HepG2 (cell line): ENCODE results near the gene VPS9D1. TPM values are rescaled to one million over a fixed set of nuclear protein-coding genes. Genes with fewer than 3 reads are reported as not detected.

ENCODE experiments used
- ATAC-seq: fragments of 200-7000 bp; cut with Tn5 transposase; 3 replicates; pipeline ENCODE4 v1.9.1; 2020; ENCODE audit warnings: mild to moderate bottlenecking, moderate library complexity
- BruUV-seq: library from RNA; stranded (reverse); fragments of 400-500 nt; replicated peaks from 2 replicates; lab custom pipeline; 2021; lab: Mats Ljungman, UMichigan
- CTCF ChIA-PET: fragments of 300-600 bp; formaldehyde crosslinking; extraction: SDS; loops from one replicate; lab custom pipeline; 2021; ENCODE audit warnings: low total read pairs, inconsistent platforms, low intra/inter-chr PET ratio; lab: Yijun Ruan, JAX
- POLR2A ChIA-PET: fragments of 350-600 bp; sonication (Branson Sonifier 250); formaldehyde crosslinking; loops from one replicate; lab custom pipeline; 2020; ENCODE audit warnings: antibody characterized with exemption, inconsistent platforms; lab: Yijun Ruan, JAX
- DNase-seq: peaks from one replicate; pipeline ENCODE4 v3.0.0-alpha.2; 2015; ENCODE audit warnings: low spot score
- FAIRE-seq: peaks from 3 replicates; lab custom pipeline; 2011; peaks lifted over from hg19 to GRCh38; lab: Jason Lieb, UNC
- H2AFZ ChIP-seq: one replicate; pipeline ENCODE4 v1.6.1; 2011; ENCODE audit warnings: low read length, inconsistent platforms
- H3K27ac ChIP-seq: fragments of 300-600 bp; 3 replicates; pipeline ENCODE4 v1.8.0; 2011; ENCODE audit warnings: mixed run types, mild to moderate bottlenecking, mixed read lengths, low read length, inconsistent platforms; ENCODE audit not compliant: insufficient read depth; ENCODE audit errors: extremely low read length
- H3K27me3 ChIP-seq, 2 experiments: fragments of 200-600 bp in 1 of 2; 2 replicates in 1 of 2; 3 replicates in 1 of 2; pipeline versions ENCODE4 v1.6.0 to v1.8.0; 2011; ENCODE audit warnings: low read length in 2 of 2, mild to moderate bottlenecking in 2 of 2, moderate library complexity in 2 of 2, inconsistent platforms in 1 of 2; ENCODE audit not compliant: insufficient read depth in 2 of 2, control insufficient read depth in 1 of 2
- H3K36me3 ChIP-seq, 2 experiments: fragments of 200-600 bp in 1 of 2; replicated peaks in 1 of 2; 2 replicates in 1 of 2; 3 replicates in 1 of 2; pipeline versions ENCODE4 v1.5.1 to v1.8.0; 2011; ENCODE audit warnings: low read length in 2 of 2, inconsistent platforms in 1 of 2; ENCODE audit not compliant: insufficient read depth in 2 of 2, control insufficient read depth in 1 of 2
- H3K4me1 ChIP-seq: 2 replicates; pipeline ENCODE4 v1.5.1; 2012; ENCODE audit warnings: low read length, inconsistent platforms; ENCODE audit not compliant: insufficient read depth
- H3K4me2 ChIP-seq: 2 replicates; pipeline ENCODE4 v1.6.0; 2011; ENCODE audit warnings: low read depth, low read length, inconsistent platforms
- H3K4me3 ChIP-seq, 3 experiments: fragments of 200-600 bp in 1 of 3; sonication (generic), shearing (Covaris generic) in 1 of 3; replicated peaks in 1 of 3; 2 replicates each; pipeline ENCODE4 v1.5.1; 2011 to 2016; ENCODE audit warnings: low read length in 3 of 3, inconsistent platforms in 2 of 3, low read depth in 2 of 3, mild to moderate bottlenecking in 2 of 3, control low read depth in 1 of 3, mixed read lengths in 1 of 3; ENCODE audit not compliant: insufficient read depth in 1 of 3
- H3K79me2 ChIP-seq: one replicate; pipeline ENCODE4 v1.6.1; 2011; ENCODE audit warnings: low read length, inconsistent platforms; ENCODE audit not compliant: insufficient read depth
- H3K9ac ChIP-seq: 2 replicates; pipeline ENCODE4 v1.6.0; 2011; ENCODE audit warnings: mild to moderate bottlenecking, low read depth, low read length, inconsistent platforms; ENCODE audit not compliant: insufficient read depth
- H3K9me3 ChIP-seq: 2 replicates; pipeline ENCODE4 v1.5.1; 2012; ENCODE audit warnings: mild to moderate bottlenecking, low read length
- H4K20me1 ChIP-seq: 2 replicates; pipeline ENCODE4 v1.6.0; 2011; ENCODE audit warnings: inconsistent platforms, mild to moderate bottlenecking, low read length, moderate library complexity; ENCODE audit not compliant: insufficient read depth
- ATM ChIP-seq: fragments of 450-650 bp; IDR thresholded peaks from 2 replicates; pipeline ENCODE4 v1.7.1; 2017; ENCODE audit warnings: mild to moderate bottlenecking, borderline replicate concordance
- BORCS8-MEF2B ChIP-seq: sonication (generic); formaldehyde crosslinking; IDR thresholded peaks from 2 replicates; pipeline ENCODE4 v1.8.0; 2022; ENCODE audit warnings: mild to moderate bottlenecking, missing genetic modification reagents
- FUBP1 ChIP-seq: sonication (generic); formaldehyde crosslinking; IDR thresholded peaks from 2 replicates; pipeline ENCODE4 v1.5.1; 2020; ENCODE audit warnings: missing genetic modification reagents, mild to moderate bottlenecking, borderline replicate concordance
- HMGXB4 ChIP-seq, 2 experiments: sonication (generic) in 1 of 2; formaldehyde crosslinking in 1 of 2; IDR thresholded peaks; 2 replicates each; pipeline versions ENCODE4 v1.4.0 to v1.6.1; 2018 to 2020; ENCODE audit warnings: missing genetic modification reagents in 2 of 2, borderline replicate concordance in 1 of 2, low read depth in 1 of 2, mild to moderate bottlenecking in 1 of 2, missing biosample characterization in 1 of 2
- HOXA9 ChIP-seq: sonication (generic); formaldehyde crosslinking; IDR thresholded peaks from 2 replicates; pipeline ENCODE4 v1.8.1; 2022; ENCODE audit warnings: missing genetic modification reagents, mild to moderate bottlenecking, moderate library complexity, borderline replicate concordance
- LCORL ChIP-seq, 2 experiments: fragments of 450-650 bp in 1 of 2; sonication (generic) in 1 of 2; formaldehyde crosslinking in 1 of 2; IDR thresholded peaks; 2 replicates each; pipeline versions ENCODE4 v1.5.0 to v1.6.1; 2017 to 2020; ENCODE audit warnings: antibody characterized with exemption in 1 of 2, missing genetic modification reagents in 1 of 2
- NCOA2 ChIP-seq: sonication (generic); formaldehyde crosslinking; IDR thresholded peaks from 2 replicates; pipeline ENCODE4 v1.8.0; 2022; ENCODE audit warnings: inconsistent platforms
- NFE2L2 ChIP-seq: fragments of 150-350 bp; IDR thresholded peaks from 2 replicates; pipeline ENCODE4 v1.6.1; 2014; ENCODE audit warnings: low read length
- NR0B2 ChIP-seq: sonication (generic); formaldehyde crosslinking; IDR thresholded peaks from 2 replicates; pipeline ENCODE4 v1.4.0; 2020; ENCODE audit warnings: mild to moderate bottlenecking, missing genetic modification reagents
- POLR2AphosphoS5 ChIP-seq: IDR thresholded peaks from 2 replicates; pipeline ENCODE4 v1.6.1; 2012; ENCODE audit warnings: low read depth, low read length
- RBM22 ChIP-seq: fragments of 200-400 bp; formaldehyde crosslinking; optimal IDR thresholded peaks from 2 replicates; pipeline ENCODE3; 2017; ENCODE audit warnings: mild to moderate bottlenecking, low read length, moderate library complexity
- TP53 ChIP-seq: sonication (generic); formaldehyde crosslinking; conservative IDR thresholded peaks from 2 replicates; pipeline ENCODE4 v1.4.0; 2020; ENCODE audit warnings: missing genetic modification reagents
- ZFP82 ChIP-seq: sonication (generic); formaldehyde crosslinking; IDR thresholded peaks from 2 replicates; pipeline ENCODE4 v1.5.1; 2020; ENCODE audit warnings: mild to moderate bottlenecking, missing genetic modification reagents, borderline replicate concordance
- ZNF234 ChIP-seq: sonication (generic); formaldehyde crosslinking; conservative IDR thresholded peaks from 2 replicates; pipeline ENCODE4 v1.5.1; 2020; ENCODE audit warnings: mild to moderate bottlenecking, missing genetic modification reagents
- ZNF598 ChIP-seq: sonication (generic); formaldehyde crosslinking; IDR thresholded peaks from 2 replicates; pipeline ENCODE4 v1.5.1; 2020; ENCODE audit warnings: mild to moderate bottlenecking, missing genetic modification reagents, borderline replicate concordance
- WGBS: methylation state at CpG from one replicate; pipeline ENCODE4 v1.1.6; 2017; ENCODE audit warnings: low lambda C conversion rate; 5-methylcytosine and 5-hydroxymethylcytosine counted together
- in situ Hi-C: cut with HindIII; loops from 2 replicates; pipeline ENCODE4 v1.10.0; 2017; ENCODE audit warnings: low pct_unique_long_range_greater_than_20kb; ENCODE audit not compliant: extremely low pct_ligation_motif_present
- intact Hi-C: fragments of 100-400 bp; cut with micrococcal nuclease; formaldehyde crosslinking; loops from one replicate; pipeline ENCODE4 v1.10.0; 2022; ENCODE audit not compliant: unreplicated experiment
- polyA plus RNA-seq, 8 experiments: library from polyadenylated mRNA; depleted of rRNA in 3 of 8; stranded (reverse) in 7 of 8; unstranded in 1 of 8; fragments of >200 nt; fragmentation: Illumina TruSeq in 4 of 8; extraction: Trizol in 4 of 8; gene quantifications; 2 replicates each; pipeline versions ENCODE4 v1.2.1 to v1.2.3, GENCODE V29; 2011 to 2016; ENCODE audit warnings: low read depth in 4 of 8, missing spikeins in 1 of 8, mixed read lengths in 1 of 8; ENCODE audit not compliant: insufficient read depth in 1 of 8
- total RNA-seq, 5 experiments: library from RNA; depleted of rRNA; stranded (reverse); fragments of >200 nt; fragmentation: Illumina TruSeq; extraction: Trizol; gene quantifications; 2 replicates each; pipeline ENCODE4 v1.2.3, GENCODE V29; 2016; ENCODE audit warnings: low read depth in 1 of 5
- TF ChIP-seq, protein P1 (sequence below): sonication (generic); formaldehyde crosslinking; IDR thresholded peaks from 2 replicates; pipeline ENCODE4 v1.5.1; 2020; ENCODE audit warnings: missing genetic modification reagents, mild to moderate bottlenecking, borderline replicate concordance

The VPS9D1 gene
- total and polyA plus RNA-seq, 2 of the 13 experiments (the other 11 are each of a cell fraction or from before 2014, with no cell fraction given) = 10.1 to 13.2 TPM

DNA sequence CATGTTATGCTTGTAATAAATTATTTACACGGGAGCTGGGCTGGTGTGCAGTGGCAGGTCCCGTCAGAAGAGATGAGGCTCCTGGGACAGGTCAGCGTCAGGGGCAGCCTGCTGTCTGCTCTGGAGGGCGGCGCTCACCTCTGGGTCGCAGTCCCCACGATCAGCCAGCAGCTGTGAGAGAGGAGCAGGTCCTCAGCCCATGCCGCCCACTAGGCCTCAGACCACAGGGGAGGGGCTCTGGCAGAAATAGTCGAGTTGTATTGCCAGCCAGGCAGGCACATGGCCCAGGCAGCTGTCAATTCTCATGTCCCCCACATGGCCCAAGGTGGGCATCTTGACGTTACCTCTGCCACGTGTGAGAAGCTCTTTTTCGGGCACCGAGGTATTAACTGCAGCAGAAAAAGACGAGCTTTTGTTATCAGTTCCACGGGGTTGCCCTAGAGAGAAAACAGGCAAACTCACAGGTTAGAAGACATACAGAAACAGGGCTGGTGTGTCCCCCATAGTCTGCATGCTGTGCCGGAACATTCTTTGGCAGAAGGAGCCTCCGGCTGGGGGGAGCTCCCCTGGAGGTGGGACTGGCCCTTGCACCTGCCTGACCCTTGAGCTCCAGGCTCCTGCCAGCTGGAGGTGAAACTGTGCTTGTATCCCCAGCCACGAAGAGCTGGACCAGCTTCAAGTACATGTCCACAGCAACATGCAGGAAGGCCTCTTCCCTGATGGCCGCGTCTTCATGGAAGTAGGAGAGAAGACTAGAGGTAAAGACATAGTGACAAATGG lies 18.0 kb upstream of the VPS9D1 start:
- TSS peak; percentile 34 for BruUV-seq
- Histone ChIP-seq H3K4me2 (no peak overlapping the region), H3K36me3 (peaks cover 45 to 91% of the 10 kb centered on the region in 2 experiments), H3K27me3 (no peaks in the 10 kb centered on the region), H4K20me1 (no peaks in the 10 kb centered on the region), H3K79me2 (no peaks in the 10 kb centered on the region), H2AFZ (no peak overlapping the region), H3K4me1 (no peaks in the 10 kb centered on the region), H3K9me3 (no peaks in the 10 kb centered on the region), H3K4me3 (no peak overlapping the region), H3K27ac (no peak overlapping the region), H3K9ac (no peak overlapping the region)
- ATAC-seq = peak; percentile 36
- ChIA-PET POLR2A (interaction anchor here (1.0 to 2.0 kb wide), 2 partner anchors 33 to 39 kb away, joined by 4 read pairs; no protein-coding TSS in a partner anchor), CTCF (no interaction called here)
- intact Hi-C loops = no loop called here
- whole genome bisulfite sequencing = 94% methylated on average over 19 of the region's 20 CpGs
- no peak for DNase-seq
- no peak for FAIRE-seq
- in situ Hi-C loops = no loop called here
- no peak for TF ChIP-seq ZFP82 (CRISPR knock-in tag)
- 0 out of 2 replicates have a peak, but pooled peaks have one; percentile 17 for TF ChIP-seq POLR2AphosphoS5
- no peak for TF ChIP-seq HMGXB4 (CRISPR knock-in tag; IDR thresholded peaks at IDR 0.05; ENCODE audit: borderline replicate concordance in 1 of 2, low read depth in 1 of 2)
- no peak for TF ChIP-seq ZNF234 (CRISPR knock-in tag)
- no peak for TF ChIP-seq LCORL (IDR thresholded peaks at IDR 0.05)
- TF ChIP-seq LCORL (CRISPR knock-in tag; IDR thresholded peaks at IDR 0.05) = no peak
- no peak for TF ChIP-seq NCOA2
- no peak for TF ChIP-seq TP53
- TF ChIP-seq FUBP1 (CRISPR knock-in tag) = no peak
- TF ChIP-seq BORCS8-MEF2B (CRISPR knock-in tag) = no peak
- TF ChIP-seq, protein P1, sequence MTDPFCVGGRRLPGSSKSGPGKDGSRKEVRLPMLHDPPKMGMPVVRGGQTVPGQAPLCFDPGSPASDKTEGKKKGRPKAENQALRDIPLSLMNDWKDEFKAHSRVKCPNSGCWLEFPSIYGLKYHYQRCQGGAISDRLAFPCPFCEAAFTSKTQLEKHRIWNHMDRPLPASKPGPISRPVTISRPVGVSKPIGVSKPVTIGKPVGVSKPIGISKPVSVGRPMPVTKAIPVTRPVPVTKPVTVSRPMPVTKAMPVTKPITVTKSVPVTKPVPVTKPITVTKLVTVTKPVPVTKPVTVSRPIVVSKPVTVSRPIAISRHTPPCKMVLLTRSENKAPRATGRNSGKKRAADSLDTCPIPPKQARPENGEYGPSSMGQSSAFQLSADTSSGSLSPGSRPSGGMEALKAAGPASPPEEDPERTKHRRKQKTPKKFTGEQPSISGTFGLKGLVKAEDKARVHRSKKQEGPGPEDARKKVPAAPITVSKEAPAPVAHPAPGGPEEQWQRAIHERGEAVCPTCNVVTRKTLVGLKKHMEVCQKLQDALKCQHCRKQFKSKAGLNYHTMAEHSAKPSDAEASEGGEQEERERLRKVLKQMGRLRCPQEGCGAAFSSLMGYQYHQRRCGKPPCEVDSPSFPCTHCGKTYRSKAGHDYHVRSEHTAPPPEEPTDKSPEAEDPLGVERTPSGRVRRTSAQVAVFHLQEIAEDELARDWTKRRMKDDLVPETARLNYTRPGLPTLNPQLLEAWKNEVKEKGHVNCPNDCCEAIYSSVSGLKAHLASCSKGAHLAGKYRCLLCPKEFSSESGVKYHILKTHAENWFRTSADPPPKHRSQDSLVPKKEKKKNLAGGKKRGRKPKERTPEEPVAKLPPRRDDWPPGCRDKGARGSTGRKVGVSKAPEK (CRISPR knock-in tag) = no peak
- peak; percentile 9 for TF ChIP-seq RBM22
- TF ChIP-seq ZNF598 (CRISPR knock-in tag) = 0 out of 2 replicates have a peak, but pooled peaks have one; percentile 25
- TF ChIP-seq NFE2L2 = no peak
- no peak for TF ChIP-seq HOXA9 (CRISPR knock-in tag)
- TF ChIP-seq ATM = no peak
- TF ChIP-seq NR0B2 (CRISPR knock-in tag) = no peak
